PC-9 (cell line): ENCODE measurements around the gene GIT1.

Source experiments
- EZH2 ChIP-seq: fragments of 200-600 bp; sonication (generic); IDR thresholded peaks from 2 replicates; pipeline ENCODE4 v1.8.0; 2017; ENCODE audit warnings: antibody characterized with exemption, low read depth
- TF ChIP-seq, protein P1 (sequence below): fragments of 200-600 bp; sonication (generic); conservative IDR thresholded peaks from 2 replicates; pipeline ENCODE4 v1.6.1; 2017; ENCODE audit warnings: mixed run types, antibody characterized with exemption, mild to moderate bottlenecking, moderate library complexity

DNA sequence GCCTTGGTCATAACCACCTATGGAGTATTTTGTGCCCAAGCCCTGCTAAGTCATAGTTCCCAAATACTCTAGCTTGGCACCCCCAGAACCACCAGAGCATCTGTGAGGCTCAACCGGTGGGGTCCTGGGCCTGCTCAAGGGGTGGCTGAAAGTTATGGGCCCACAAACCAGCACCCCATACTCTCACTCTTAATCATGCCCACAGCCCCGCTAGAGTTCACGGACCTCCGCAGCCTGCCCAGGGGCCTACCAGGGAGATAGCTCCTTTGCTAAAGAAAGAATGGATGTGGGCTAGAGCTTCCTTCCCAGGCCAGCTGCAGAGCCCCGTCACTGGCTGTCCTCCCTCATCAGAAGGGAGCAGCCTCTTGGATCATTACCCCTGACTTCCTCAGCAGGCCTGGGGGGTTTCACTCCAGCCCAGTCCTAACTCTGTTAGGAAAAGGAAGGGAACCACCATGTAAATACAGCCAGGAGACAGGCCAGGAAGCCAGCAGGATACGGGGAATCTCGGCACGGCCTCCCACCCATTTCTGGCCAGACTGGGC lies 1.4 kb downstream of the GIT1 start:
- TF ChIP-seq, protein P1, sequence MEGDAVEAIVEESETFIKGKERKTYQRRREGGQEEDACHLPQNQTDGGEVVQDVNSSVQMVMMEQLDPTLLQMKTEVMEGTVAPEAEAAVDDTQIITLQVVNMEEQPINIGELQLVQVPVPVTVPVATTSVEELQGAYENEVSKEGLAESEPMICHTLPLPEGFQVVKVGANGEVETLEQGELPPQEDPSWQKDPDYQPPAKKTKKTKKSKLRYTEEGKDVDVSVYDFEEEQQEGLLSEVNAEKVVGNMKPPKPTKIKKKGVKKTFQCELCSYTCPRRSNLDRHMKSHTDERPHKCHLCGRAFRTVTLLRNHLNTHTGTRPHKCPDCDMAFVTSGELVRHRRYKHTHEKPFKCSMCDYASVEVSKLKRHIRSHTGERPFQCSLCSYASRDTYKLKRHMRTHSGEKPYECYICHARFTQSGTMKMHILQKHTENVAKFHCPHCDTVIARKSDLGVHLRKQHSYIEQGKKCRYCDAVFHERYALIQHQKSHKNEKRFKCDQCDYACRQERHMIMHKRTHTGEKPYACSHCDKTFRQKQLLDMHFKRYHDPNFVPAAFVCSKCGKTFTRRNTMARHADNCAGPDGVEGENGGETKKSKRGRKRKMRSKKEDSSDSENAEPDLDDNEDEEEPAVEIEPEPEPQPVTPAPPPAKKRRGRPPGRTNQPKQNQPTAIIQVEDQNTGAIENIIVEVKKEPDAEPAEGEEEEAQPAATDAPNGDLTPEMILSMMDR, result no peak
- TF ChIP-seq EZH2, result no peak
